Left forelimb (tissue), 1 donor: ENCODE measurements around the gene GINS1.

Experiments
- DNase-seq: peaks from one replicate; pipeline ENCODE4 v3.0.0-alpha.2; 2018; ENCODE audit warnings: low spot score

GINS1 gene

GRCh38 chr20:25407311-25408169 lies at the start of gene GINS1:
GINS1 (plus strand) TSS chr20:25407673; CDS start chr20:25407821, 148 bp downstream.
- peak; percentile 94 for DNase-seq

GRCh38 chr20:25360631-25361286 lies 46.7 kb upstream of the GINS1 start:
- DNase-seq: no peak

GRCh38 chr20:25361287-25361683 lies 46.2 kb upstream of the GINS1 start:
- no peak for DNase-seq

GRCh38 chr20:25364180-25364788 lies 43.2 kb upstream of the GINS1 start:
- DNase-seq: no peak

- DNase-seq: no peak
Measured at GRCh38 chr20:25364879-25365699, 42.4 kb upstream of the GINS1 start.

- DNase-seq: no peak
Measured at GRCh38 chr20:25368526-25368925, 38.9 kb upstream of the GINS1 start.

- DNase-seq: no peak
Measured at GRCh38 chr20:25368976-25369375, 38.5 kb upstream of the GINS1 start.

- no peak for DNase-seq
Measured at GRCh38 chr20:25369529-25369928, 37.9 kb upstream of the GINS1 start.

- no peak for DNase-seq
Measured at GRCh38 chr20:25369971-25370370, 37.5 kb upstream of the GINS1 start.

- DNase-seq: no peak
Measured at GRCh38 chr20:25372584-25373336, 34.7 kb upstream of the GINS1 start.

GRCh38 chr20:25374842-25375241 lies 32.6 kb upstream of the GINS1 start:
- no peak for DNase-seq

GRCh38 chr20:25376236-25376635 lies 31.2 kb upstream of the GINS1 start:
- DNase-seq: no peak

GRCh38 chr20:25376886-25377285 lies 30.6 kb upstream of the GINS1 start:
- DNase-seq: no peak

GRCh38 chr20:25378189-25378883 lies 29.1 kb upstream of the GINS1 start:
- no peak for DNase-seq

- DNase-seq: no peak
Measured at GRCh38 chr20:25378884-25379733, 28.4 kb upstream of the GINS1 start.

GRCh38 chr20:25380945-25381614 lies 26.4 kb upstream of the GINS1 start:
- no peak for DNase-seq

- no peak for DNase-seq
Measured at GRCh38 chr20:25382704-25383370, 24.6 kb upstream of the GINS1 start.

GRCh38 chr20:25389401-25389857 lies 18.0 kb upstream of the GINS1 start:
- no peak for DNase-seq
